HG03460 (cell line): ENCODE measurements around the gene LBX1.
"Not testable (repeated sequence)": the region's sequence is repeated elsewhere in the genome, so short reads cannot be mapped to it uniquely, and the experiment has no call there.

ENCODE experiments used
- ATAC-seq: cut with Tn5 transposase; IDR thresholded peaks from one replicate; pipeline ENCODE4 v1.9.1; 2021; ENCODE audit not compliant: unreplicated experiment

Gene LBX1

DNA sequence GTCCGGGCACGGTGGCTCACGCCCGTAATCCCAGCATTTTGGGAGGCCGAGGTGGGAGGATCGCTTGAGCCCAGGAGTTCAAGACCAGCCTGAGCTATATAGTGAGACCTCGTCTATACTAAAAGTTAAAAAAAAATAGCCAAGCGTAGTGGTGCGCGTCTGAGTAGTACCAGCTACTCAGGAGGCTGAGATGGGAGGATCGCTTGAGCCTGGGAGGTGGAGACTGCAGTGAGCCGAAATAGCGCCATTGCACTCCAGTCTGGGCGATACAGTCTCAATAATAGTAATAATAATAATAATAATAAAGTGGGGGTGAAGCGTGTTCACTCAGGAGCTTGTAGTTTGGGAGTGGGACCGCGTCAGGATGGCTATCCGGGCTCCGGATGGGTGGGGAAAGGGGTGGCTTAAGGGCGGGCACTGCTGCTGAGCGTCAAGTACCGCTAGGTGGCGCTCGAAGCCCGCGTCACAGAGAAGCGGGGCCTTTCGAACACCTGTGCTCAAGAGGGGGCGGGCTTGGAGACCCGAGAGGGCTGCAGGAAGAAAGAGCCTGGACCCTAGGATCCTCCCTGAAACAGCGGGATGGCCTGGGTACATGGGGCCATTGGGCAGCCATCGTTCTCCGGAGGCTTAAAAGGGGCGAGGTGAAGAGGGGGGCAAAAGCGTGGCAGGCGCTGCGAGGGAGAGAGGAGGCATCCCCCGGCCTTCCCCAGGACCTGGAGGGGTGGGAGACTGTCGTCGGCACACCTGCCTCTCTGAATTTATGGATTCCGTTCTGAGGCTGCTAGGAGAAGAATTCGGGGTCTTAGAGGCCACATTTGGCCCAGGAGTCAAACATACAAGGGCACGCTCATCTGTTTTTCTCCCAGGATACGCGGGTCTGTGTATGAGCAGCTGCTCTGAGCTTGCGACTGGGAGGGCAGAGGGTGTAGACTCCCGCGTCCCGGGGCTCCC is 14.5 kb downstream of the LBX1 start:
- ATAC-seq, result no peak

DNA sequence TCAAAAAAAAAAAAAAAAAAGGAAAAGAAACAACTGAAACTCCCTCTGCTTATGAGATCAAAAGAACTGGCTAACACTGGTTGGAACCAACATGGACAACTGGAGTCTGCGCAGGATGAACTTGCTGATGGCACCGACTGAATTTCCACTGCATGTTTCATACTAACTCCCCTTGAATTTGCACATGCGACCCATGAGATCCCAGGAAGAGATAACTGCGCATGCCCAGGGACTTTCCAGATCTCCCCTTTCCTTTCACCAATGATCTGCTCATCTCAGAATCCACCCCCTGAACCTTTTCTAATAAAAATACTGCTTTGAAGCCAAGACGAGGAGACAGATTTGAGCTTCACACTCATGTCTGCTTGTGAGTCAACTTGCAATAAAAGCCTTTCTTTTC is 20.7 kb downstream of the LBX1 start:
- no peak for ATAC-seq

DNA sequence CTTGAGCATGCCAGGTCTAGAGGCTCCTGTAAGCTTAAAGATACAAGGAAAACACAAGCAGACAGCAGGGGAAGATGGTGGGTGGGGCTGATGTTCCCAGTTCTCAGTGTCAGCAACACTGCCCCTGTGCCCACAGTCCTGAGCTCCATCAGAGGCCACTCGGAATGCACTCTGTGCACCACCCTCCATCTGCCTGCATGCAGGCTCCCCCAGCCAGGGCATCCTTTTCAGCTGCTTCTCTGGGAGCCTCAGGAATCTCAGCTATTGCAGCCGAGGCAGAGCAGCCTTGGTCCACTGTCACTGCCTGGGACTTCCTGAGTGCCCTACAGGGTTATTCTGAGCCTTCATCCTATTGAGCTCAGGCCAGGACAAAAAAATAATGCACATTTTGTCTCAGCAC is 22.2 kb downstream of the LBX1 start:
- no peak for ATAC-seq

DNA sequence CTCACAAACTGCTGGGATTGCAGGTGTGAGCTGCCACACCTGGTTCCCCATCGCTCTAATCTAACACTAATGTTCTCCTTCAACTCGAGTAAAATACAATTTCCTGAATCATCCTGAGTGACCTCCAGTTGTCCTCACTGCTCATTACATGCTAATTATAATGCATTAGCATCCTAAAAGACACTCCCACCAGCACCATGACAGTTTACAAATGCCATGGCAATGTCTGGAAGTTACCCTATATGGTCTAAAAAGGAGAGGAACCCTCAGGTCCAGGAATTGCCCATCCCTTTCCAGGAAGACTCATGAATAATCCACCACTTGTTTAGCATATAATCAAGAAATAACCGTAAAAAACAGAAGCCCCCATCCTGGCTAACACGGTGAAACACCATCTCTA is 26.6 kb downstream of the LBX1 start:
- ATAC-seq, result not testable (repeated sequence)

DNA sequence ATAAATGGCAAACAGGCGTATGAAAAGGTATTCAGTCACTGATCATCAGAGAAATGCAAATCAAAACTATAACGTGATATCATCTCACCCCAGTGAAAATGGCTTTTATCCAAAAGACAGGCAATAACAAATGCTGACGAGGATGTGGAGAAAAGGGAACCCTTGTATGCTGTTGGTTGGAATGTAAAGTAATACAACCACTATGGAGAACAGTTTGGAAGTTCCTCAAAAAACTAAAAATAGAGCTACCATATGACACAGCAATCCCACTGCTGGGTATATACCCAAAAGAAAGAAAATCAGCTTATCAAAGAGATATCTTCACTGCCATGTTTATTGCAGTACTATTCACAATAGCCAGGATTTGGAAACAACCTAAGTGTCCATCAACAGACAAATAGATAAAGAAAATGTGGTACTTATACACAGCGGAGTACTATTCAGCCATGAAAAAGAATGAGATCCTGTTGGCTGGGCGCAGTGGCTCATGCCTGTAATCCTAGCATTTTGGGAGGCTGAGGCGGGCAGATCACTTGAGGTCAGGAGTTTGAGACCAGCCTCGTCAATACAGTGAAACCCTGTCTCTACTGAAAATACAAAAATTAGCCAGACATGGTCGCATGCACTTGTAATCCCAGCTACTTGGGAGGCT is 30.8 kb downstream of the LBX1 start:
- ATAC-seq, result not testable (repeated sequence)

DNA sequence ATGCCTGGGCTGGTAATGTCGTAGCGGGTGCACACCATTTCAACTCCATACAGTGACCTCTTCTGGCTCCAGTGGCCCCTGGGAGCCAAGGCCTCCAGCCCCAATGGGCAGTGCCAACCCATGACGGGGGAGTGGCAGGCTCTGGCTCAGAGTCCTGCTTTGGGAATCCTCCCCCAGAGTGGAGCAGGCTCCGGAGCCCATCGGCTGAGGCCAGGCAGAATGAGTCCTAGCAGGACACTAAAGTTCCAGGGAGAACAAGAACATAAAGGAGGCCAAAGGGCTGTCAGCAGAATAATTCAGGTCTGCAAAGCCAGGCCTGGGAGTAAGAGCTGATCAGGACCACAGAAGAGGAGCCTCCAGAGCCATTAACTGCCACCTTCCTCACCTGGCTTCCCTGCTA is 33.3 kb downstream of the LBX1 start:
- ATAC-seq, result no peak

DNA sequence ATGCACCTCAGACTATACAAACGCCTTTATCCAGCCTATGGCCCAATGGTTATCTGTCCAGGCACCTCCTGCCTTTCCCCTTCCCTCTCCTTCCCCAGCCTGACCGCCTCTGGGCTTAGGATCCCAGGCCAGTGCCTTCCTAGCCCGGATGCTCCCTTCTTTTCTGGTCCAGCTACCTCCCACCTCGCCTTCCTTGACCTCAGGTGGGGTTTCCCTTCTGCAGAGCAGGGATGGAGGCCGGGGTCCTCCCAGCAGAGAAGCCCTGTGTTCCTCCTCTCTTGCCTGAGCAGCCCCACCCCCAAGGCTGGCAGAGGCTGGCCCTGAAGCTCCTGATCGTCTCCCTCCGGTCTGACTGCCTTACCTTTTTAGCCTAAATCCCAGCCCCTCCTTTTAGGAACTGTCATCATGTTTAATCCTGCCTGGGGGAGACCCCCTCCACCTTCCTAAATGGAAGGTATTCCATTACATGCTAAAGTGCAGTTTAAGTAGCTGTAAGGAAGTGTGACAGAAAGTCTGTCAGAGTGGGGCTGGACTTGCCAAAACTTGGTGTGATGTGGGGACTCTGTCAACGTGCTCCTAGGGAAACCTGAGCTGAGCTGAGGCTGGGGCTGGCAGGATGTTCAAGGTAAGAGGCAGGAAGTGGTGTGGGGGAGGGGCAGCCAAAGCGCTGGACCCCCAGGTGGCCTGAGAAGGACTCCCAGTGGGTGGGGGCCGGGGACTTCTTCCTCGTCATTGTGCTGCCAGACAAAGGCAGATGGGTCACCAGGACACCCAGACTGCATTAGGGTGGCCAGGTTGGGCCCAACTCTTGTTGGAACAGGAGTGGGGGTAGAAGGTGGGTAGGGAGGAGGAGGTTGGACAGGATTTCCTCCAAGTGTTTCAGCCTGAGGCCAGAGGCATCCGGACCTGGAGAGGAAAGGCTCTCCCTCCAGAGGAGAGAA is 39.5 kb downstream of the LBX1 start:
- ATAC-seq, result no peak

DNA sequence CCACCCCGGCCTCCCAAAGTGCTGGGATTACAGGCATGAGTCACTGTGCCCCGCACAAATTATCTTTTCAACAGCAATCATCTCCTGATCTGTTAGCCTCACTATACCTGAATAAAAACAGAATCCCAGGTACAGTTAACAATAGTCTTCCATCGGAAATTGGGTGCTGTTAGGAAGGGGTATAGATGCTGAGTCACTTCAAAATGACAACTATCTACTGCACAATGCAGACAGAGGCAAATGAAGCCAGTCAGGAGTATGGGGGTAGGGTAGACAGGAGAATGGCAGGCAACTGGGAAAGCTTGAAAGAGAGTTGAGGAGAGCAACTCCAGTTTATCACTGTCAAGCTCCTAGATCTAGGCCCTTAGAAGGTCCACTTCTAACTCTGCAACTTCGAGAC is 40.3 kb downstream of the LBX1 start:
- no peak for ATAC-seq

DNA sequence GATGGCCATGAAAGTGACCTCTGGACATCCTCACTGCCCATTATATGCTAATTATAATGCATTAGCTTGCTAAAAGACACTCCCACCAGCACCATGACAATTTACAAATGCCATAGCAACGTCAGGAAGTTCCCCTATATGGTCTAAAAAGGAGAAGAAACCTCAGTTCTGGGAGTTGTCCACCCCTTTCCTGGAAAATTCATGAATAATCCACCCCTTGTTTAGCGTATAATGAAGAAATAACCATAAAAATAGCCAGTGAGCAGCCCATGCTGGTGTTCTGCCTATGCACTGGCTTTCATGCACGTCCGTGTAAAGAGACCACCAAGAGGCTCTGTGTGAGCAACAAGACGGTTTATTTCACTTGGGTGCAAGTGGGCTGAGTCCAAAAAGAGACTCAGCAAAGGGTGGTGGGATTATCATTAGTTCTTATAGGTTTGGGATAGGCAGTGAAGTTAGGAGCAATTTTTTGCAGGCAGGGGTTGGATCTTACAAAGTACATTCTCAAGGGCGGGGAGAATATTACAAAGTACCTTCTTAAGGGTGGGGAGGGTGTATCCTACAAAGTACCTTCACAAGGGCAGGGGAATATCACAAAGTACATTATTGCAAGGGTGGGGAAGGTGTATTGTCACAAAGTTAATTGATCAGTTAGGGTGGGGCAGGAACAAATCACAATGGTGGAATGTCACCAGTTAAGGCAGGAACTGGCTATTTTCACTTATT is 45.6 kb downstream of the LBX1 start:
- ATAC-seq, result no peak

DNA sequence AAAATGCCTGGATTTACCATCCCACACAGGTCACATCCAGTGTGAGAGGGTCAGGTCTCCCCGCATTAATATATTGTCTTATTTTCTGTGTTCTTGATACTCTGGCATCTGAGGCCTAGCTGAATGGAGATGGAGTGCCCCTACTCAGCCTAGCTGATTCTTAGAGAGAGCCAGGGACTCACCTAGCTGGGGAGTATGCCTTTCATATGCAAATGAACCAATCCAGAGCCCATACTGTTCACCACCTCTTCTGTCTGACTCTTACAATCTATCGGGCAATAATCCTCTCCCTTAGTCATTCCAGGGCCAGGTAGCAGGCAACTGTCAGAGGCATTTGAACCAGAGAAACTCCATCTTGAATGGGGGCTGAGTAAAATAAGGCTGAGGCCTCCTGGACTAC is 46.3 kb downstream of the LBX1 start:
- no peak for ATAC-seq
